ENCODE results near the gene NMT1.

DNA sequence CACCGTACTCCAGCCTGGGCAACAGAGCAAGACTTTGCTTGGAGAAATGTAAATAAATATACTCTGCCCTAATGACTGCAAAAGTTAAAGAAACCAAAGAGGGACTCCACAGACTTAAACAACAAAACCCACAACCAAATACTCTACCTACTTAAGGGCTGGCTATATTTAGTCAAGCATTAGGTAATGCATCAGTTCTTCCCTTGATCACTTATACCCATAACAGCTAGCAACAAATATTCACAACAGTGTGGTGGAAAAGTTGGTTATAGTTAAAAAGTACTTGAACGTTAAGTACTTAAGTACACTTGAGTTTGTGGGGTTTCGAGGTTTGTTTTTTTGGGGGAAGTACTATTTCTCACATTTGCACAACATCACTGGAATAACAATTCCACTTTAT is 95.1 kb downstream of the NMT1 start:
- TF ChIP-seq ZNF274 (IDR thresholded peaks at IDR 0.05; ENCODE audit: low read depth, low read length) (no peak), SUZ12 (IDR thresholded peaks at IDR 0.05; ENCODE audit: extremely low read depth, insufficient read depth, insufficient read length) (no peak)

Data from NT2/D1 (cell line).